ENCODE data around the gene SLAMF7. TPM values are rescaled to one million over a fixed set of nuclear protein-coding genes. Genes with fewer than 3 reads are reported as not detected.

The SLAMF7 gene
- total and polyA plus RNA-seq, 10 of the 15 experiments (the other 5 are each of a cell fraction or from before 2014, with no cell fraction given) = 66.6 to 284 (median 108) TPM

DNA sequence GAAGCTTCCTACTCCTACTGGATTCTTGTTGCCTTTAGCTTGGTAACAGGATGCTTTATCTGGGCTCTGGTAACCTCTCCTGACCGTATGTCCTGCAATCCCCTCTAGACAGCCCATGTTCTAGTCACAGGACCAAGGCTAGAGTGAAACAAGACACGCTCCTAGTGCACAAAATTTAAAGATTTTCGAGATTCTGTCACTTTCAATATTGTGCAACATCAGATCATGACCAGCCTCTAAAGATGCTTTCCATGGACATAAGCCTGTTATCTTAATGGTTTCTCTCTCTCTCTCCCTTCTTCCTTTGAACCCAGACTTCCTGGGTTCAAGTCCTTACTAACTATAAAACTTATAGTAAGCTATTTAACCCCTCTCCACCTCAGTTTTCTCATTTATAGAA, 55.3 kb downstream of the SLAMF7 start:
- Histone ChIP-seq H2AFZ (ENCODE audit: control insufficient read depth, low read depth, low read length) (no peak overlapping the region), H3K4me1 (ENCODE audit: control insufficient read depth, insufficient read depth, low read length) (peaks cover 49% of the 10 kb centered on the region), H3K4me3 (no peak overlapping the region), H3K9ac (ENCODE audit: control insufficient read depth, insufficient read depth, low read length) (no peak overlapping the region), H3K79me2 (ENCODE audit: control insufficient read depth, insufficient read depth, low read length) (peaks cover 3% of the 10 kb centered on the region), H3K9me3 (replicated peaks; ENCODE audit: control insufficient read depth, insufficient read depth, low read length) (no peaks in the 10 kb centered on the region), H3K27me3 (replicated peaks in 1 of 2; ENCODE audit: control insufficient read depth in 2 of 2, insufficient read depth in 2 of 2, low read length in 1 of 2) (no peaks in the 10 kb centered on the region), H4K20me1 (ENCODE audit: control insufficient read depth, insufficient read depth) (no peaks in the 10 kb centered on the region), H3K36me3 (ENCODE audit: control insufficient read depth in 2 of 2, insufficient read depth in 2 of 2, low read length in 1 of 2) (no peaks in the 10 kb centered on the region), H3K27ac (ENCODE audit: control insufficient read depth, insufficient read depth) (no peak overlapping the region), H3K4me2 (ENCODE audit: control insufficient read depth, insufficient read depth) (no peak overlapping the region)
- ChIA-PET SMC1A (ENCODE audit: uncharacterized antibody, unreplicated experiment) (interaction anchor here (1.0 to 7.1 kb wide), 13 partner anchors 9 to 157 kb away, joined by 3 to 86 read pairs (median 4); no protein-coding TSS in a partner anchor), POLR2A (interaction anchor here (1.0 kb wide), 1 partner anchor 30 kb away, joined by 3 read pairs; no protein-coding TSS in a partner anchor), RAD21 (ENCODE audit: unreplicated experiment) (interaction anchor here (0.7 to 1.2 kb wide), 4 partner anchors 19 to 69 kb away, joined by 3 to 4 read pairs (median 3); no protein-coding TSS in a partner anchor), CTCF (interaction anchor here (0.8 to 9.3 kb wide), 9 partner anchors 17 to 276 kb away, joined by 3 to 192 read pairs (median 4); partner anchors contain the start of gene ARHGAP30)
- no TSS peak for BruUV-seq (replicated peaks)
- ATAC-seq = no peak
- FAIRE-seq = no peak
- WGBS (ENCODE audit: insufficient coverage, insufficient replicate concordance, low lambda C conversion rate, missing lambda C conversion rate) = 62% methylated on average over 3 of the region's 3 CpGs
- TF ChIP-seq ZNF24 (IDR thresholded peaks at IDR 0.05) (no peak), DPF2 (IDR thresholded peaks at IDR 0.05) (no peak)
- TF ChIP-seq, protein P1, sequence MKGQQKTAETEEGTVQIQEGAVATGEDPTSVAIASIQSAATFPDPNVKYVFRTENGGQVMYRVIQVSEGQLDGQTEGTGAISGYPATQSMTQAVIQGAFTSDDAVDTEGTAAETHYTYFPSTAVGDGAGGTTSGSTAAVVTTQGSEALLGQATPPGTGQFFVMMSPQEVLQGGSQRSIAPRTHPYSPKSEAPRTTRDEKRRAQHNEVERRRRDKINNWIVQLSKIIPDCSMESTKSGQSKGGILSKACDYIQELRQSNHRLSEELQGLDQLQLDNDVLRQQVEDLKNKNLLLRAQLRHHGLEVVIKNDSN (IDR thresholded peaks at IDR 0.05; ENCODE audit: borderline replicate concordance, extremely low read length, insufficient read depth, low read depth, low read length) = no peak
- intact Hi-C loops (cut with micrococcal nuclease; ENCODE audit: unreplicated experiment) = no loop called here
- no peak for DNase-seq (ENCODE audit: low read depth, low spot score)
- in situ Hi-C loops (cut with MboI) = no loop called here

- DNase-seq (ENCODE audit: low read depth, low spot score) (peak; percentile 97), FAIRE-seq (peak; percentile 87), ATAC-seq (peak; percentile 79)
- ChIA-PET SMC1A (ENCODE audit: uncharacterized antibody, unreplicated experiment) (interaction anchor here (1.0 to 7.1 kb wide), 20 partner anchors 10 to 159 kb away, joined by 3 to 86 read pairs (median 8); partner anchors contain the start of genes CD244, ITLN2 and SLAMF7), POLR2A (interaction anchor here (0.6 to 2.7 kb wide), 7 partner anchors 15 to 274 kb away, joined by 3 to 9 read pairs (median 4); partner anchors contain the start of gene ARHGAP30), RAD21 (ENCODE audit: unreplicated experiment) (interaction anchor here (0.7 to 6.8 kb wide), 15 partner anchors 15 to 194 kb away, joined by 3 to 53 read pairs (median 6); partner anchors contain the start of genes CD244 and ITLN2), CTCF (interaction anchor here (1.0 to 9.3 kb wide), 13 partner anchors 19 to 159 kb away, joined by 3 to 192 read pairs (median 8); partner anchors contain the start of gene ITLN2)
- H4K20me1 ChIP-seq (ENCODE audit: control insufficient read depth, insufficient read depth) = no peaks in the 10 kb centered on the region
- no TSS peak for BruUV-seq (replicated peaks)
- H3K36me3 ChIP-seq (ENCODE audit: control insufficient read depth in 2 of 2, insufficient read depth in 2 of 2, low read length in 1 of 2) = no peaks in the 10 kb centered on the region
- H3K9ac ChIP-seq (ENCODE audit: control insufficient read depth, insufficient read depth, low read length) = peak within 1 kb of the TSS; percentile 50
- H3K9me3 ChIP-seq (replicated peaks; ENCODE audit: control insufficient read depth, insufficient read depth, low read length) = no peaks in the 10 kb centered on the region
- peaks cover 3% of the 10 kb centered on the region for H3K79me2 ChIP-seq (ENCODE audit: control insufficient read depth, insufficient read depth, low read length)
- H3K4me1 ChIP-seq (ENCODE audit: control insufficient read depth, insufficient read depth, low read length) = peaks cover 42% of the 10 kb centered on the region
- H3K27me3 ChIP-seq (replicated peaks in 1 of 2; ENCODE audit: control insufficient read depth in 2 of 2, insufficient read depth in 2 of 2, low read length in 1 of 2) = no peaks in the 10 kb centered on the region
- peak within 1 kb of the TSS; percentile 78 for H3K27ac ChIP-seq (ENCODE audit: control insufficient read depth, insufficient read depth)
- in situ Hi-C loops (cut with MboI) (no loop called here), intact Hi-C loops (cut with micrococcal nuclease; ENCODE audit: unreplicated experiment) (loop anchor here (1.0 kb wide), 1 partner anchor 34 kb away; no protein-coding TSS in a partner anchor)
- H3K4me2 ChIP-seq (ENCODE audit: control insufficient read depth, insufficient read depth) = peak within 1 kb of the TSS; percentile 94
- WGBS (ENCODE audit: insufficient coverage, insufficient replicate concordance, low lambda C conversion rate, missing lambda C conversion rate) = 2% methylated on average over 4 of the region's 4 CpGs
- peak within 1 kb of the TSS; percentile 63 for H3K4me3 ChIP-seq
- H2AFZ ChIP-seq (ENCODE audit: control insufficient read depth, low read depth, low read length) = peak within 1 kb of the TSS; percentile 44
- TF ChIP-seq CHD4 (IDR thresholded peaks at IDR 0.05) (no peak), ATF7 (IDR thresholded peaks at IDR 0.05; ENCODE audit: low read depth) (peak; percentile 93), SKIL (IDR thresholded peaks at IDR 0.05; ENCODE audit: low read depth, poor library complexity, severe bottlenecking) (peak; percentile 96), RAD51 (IDR thresholded peaks at IDR 0.05) (peak; percentile 83), SIN3A (IDR thresholded peaks at IDR 0.05; ENCODE audit: low read depth, low read length) (no peak), RELA (IDR thresholded peaks at IDR 0.05; ENCODE audit: borderline replicate concordance, partially characterized antibody) (peak; percentile 67), CREB1 (IDR thresholded peaks at IDR 0.05; ENCODE audit: low read depth) (peak; percentile 88), POU2F2 (IDR thresholded peaks at IDR 0.05; ENCODE audit: borderline replicate concordance, low read depth, low read length) (peak; percentile 96)
- TF ChIP-seq, protein P2, sequence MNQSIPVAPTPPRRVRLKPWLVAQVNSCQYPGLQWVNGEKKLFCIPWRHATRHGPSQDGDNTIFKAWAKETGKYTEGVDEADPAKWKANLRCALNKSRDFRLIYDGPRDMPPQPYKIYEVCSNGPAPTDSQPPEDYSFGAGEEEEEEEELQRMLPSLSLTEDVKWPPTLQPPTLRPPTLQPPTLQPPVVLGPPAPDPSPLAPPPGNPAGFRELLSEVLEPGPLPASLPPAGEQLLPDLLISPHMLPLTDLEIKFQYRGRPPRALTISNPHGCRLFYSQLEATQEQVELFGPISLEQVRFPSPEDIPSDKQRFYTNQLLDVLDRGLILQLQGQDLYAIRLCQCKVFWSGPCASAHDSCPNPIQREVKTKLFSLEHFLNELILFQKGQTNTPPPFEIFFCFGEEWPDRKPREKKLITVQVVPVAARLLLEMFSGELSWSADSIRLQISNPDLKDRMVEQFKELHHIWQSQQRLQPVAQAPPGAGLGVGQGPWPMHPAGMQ (IDR thresholded peaks at IDR 0.05; ENCODE audit: borderline replicate concordance) = no peak
Measured at GRCh38 chr1:160795951-160796383, 56.9 kb downstream of the SLAMF7 start, which contains the start of gene LY9. Gene LY9 (plus strand): TSS chr1:160796174. CDS start chr1:160796188, 14 bp downstream.

Data from GM12878 (cell line).